NCI-H345 (cell line): Measurements from ENCODE around the gene SHISA5.

ENCODE experiments used
- DNase-seq: peaks from one replicate; lab custom pipeline; 2025; lab: John Stamatoyannopoulos, UW

Gene SHISA5

DNA sequence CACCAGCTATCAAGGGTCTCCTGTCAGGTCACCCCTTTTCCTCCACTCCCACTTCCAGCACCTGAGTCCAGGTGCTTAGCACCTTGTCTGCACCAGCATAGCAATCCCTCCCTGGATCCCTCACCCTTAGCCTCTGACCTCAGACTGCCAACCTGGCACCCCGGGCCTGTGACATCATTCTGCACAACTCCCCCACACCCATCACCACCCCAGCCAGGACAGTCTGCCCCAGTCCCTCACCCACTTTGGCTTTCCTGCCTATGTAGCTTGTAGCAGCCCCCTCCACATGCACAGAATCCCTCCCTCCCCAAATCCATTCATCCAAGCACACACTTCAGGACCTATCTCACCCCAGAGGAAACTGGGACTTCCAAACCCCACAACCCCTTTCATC, 73.3 kb downstream of the SHISA5 start:
- no peak for DNase-seq

DNA sequence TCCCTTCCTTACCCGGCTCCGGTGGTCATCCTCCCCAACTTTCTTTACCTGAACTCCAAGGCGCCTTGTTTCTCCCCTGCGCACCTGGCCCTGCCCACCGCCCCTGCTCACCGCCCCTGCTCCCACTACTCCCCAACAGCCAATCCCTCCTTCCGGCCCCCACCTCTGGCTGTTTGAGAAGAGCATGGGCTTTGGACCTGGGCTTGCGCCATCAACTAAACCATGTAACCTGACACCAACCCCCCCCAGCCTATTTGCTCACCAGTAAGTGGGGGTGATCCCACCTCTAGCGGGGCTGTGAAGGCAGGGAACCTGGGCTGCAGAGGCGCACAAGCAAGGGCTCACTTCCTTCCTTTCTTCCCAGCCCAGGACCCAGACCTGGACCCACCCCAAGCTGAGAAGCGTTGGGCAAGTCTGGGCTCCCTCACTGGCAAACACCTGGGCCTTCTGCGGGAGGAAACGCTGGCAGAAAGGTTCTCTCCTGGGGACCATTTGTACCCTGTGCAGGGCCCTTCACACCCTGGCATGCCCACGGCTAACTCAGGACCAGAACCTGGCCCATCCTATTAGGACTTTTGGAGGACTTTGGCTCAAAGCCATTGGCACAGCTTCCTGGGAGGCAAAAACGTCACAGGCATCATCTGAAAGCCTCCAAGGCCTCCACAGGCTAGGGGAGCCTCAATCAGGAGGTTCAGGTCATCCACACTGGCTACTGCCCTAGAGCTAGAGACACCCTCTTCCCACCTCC, 73.8 kb downstream of the SHISA5 start, which contains the start of gene PLXNB1:
Gene PLXNB1, minus strand, starts transcription at position 127 of the 748 bp plus-strand sequence. CDS start 5,475 bp downstream, outside the sequence.
- DNase-seq, result peak; percentile 78

DNA sequence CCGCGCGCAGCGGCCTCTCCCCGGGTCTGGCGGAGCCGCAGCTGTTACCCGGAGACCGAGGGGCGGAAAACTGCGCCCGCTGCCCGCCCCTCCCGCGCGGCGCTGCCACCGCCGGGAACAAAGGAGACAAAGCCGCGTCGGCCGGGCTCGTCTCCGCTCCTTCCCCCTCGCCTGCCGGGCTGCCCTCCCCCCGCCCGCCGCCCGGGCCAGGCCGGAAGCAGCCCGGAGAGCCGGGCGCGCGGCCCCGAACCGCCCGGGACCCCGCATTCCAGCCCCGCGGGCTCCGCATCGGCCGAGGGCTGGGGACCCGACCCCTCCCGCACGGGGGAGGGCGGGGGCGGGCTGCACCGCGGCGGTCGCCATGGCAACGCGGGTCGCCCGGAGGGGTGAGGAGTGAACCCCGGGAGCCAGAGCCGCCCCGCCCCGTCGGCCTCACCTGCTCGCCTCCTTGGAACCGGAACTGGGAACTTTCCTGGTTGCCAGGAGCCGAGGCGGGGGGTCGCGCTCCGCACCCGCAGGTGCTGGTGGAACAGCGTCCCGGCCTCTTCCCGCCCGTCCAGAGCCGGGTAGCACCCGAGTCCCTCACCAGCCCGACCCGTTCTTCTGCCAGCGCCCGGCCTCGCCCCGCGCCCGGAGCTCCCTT, 74.5 kb downstream of the SHISA5 start:
- DNase-seq, result peak; percentile 82

DNA sequence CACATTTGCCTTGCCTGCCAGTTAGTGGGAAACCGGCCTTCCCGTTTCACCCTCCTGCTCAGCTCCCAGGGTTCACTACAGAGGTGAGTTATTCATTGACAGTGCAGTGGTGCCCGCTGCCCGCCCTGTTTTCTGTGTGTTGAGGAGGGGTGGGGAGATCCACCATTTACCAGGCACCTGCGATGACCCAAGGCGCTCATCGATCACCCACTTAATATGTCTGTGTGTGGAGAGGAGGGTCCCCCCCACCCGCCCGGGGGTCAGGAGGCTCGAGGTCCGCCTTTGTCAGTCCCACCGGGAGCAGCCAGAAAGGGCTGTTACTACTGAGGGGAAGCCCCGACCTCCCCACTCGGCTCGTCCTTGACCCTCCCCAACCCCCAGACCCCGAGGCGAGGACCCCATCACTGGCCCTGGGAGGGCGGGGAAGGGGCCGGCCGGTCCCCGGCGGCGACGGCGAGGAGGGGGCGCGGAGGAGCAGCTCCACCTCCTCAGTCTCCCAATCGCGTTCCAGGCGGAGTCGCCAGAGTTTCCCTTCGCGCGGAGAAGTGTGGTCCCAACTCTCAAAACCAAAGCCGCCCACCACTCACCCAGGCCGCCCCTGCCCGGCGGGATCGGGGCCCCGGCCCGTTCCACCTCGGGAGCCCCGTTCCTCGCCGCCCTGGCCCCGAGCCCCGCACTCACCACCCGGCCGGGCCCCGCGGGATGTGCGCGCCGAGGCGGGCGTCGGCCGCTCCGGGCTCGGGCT, 75.2 kb downstream of the SHISA5 start:
- DNase-seq, result peak; percentile 37

DNA sequence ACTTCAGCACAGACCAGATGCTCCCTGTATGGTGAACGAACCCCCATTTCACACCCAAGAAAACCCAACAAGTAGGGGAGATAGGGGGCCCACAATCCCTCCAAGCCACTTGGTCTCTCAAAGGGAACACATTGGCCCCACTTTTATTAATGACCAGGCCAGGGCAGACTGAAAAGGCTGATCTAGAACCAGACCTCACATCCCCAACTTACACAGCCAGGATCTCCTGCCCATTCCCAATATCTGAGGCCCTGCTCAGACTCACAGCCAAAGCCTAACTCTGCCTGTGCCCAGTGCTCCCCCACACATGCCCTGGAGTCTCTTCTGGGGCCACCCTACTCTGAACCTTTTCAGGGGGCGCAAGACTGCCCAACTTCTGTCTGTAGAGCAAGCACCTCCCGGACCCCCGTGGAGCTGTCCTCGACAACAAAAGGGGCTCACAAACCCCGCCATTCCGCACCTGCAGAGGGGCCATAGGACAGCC, 75.8 kb downstream of the SHISA5 start:
- no peak for DNase-seq

DNA sequence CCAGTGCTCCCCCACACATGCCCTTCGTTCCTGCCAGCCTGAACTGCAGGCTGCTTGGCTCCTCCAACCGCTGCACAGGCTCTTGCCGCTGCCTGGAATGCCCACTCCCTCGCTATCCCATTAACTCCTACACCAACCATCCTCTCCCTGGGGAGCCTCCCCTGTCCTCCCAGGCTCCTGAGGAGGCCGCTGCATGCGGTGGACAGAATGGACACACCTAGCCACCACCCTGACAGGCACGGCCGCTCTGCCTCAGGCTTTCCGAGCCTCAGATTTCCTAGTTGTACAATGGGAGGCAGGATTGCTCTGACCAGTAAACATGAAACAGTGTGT, 76.4 kb downstream of the SHISA5 start:
- no peak for DNase-seq

DNA sequence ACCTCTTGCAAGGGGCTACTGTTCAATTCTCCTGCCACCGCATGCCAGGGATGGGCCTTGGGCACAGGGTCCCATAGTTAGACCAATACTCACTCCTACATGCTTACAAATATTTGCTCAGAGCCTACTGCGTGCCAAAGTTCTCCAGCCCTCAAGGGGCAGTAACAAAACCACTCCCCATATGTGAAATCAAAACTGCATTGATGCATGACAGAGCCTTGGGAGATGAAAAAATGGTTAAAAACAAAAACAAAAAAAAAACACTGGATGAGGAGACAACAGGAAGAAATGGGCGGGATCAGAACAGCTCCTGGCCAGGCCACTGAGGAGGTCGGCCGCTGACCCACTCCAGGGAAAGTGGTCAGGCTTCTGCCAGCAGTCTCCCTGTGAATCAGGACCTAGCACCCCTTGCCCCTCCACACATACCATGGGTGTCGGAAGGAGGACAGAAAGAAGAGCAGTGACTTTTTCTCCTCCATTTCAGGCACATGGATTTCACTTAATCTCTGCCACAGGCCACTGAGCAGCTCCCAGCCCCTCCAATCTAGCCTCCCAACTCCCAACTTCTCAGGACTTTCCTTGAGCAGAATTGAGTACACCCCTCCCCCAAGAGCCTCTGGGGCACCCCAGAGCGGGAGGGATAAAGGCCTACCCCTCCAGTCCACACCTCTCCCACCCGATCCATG, 76.9 kb downstream of the SHISA5 start:
- DNase-seq, result no peak

DNA sequence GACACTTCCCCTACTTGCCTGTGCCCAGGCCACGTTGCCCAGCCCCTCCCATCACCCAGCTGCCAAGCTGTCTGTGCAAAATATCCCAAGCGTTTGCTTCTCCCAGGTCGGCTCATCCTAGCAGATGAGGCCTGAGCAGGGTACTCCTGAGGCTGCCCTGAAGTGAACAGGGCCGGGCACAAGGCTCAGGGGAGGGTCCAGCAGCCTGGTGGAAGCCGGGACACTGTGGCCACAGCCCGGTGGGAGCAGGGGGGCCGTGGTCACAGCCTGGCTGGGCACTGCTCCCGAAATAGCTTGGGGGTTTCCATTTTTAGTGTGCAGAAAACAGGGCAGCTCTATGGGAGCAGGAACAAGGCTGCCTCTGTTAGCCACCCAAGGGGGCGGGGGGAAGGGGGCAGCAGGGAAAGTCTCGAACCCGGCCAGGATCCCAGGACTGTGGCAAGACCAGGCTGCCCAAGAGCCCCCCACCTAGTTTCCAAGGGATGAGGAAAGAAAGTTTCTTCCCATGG, 77.5 kb downstream of the SHISA5 start:
- no peak for DNase-seq

DNA sequence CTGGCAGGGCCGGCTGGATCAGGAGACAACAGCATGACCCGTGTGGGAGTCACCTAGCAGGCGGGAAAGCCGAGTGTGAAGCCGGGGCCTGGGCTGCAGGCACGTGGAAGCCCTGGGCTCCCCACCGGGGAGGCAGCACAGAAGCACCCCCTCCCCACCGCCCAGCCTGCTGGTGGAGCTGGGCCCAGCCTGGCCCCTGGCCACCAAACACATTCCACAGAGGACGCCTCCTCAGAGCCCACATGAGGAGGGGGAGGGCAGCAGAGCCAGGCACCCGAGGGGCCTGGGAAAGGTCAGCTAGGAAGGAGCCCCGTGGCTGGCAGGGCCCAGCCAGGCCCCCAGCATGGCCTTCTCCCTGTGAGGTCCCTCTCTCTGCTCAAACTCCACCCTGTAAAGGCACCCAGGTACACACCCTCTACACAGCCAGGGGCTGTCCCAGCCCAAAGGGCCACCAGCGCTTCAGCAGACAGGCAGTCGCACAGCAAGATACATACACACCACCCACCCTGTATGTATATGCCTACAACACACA, 78.6 kb downstream of the SHISA5 start:
- DNase-seq, result no peak

DNA sequence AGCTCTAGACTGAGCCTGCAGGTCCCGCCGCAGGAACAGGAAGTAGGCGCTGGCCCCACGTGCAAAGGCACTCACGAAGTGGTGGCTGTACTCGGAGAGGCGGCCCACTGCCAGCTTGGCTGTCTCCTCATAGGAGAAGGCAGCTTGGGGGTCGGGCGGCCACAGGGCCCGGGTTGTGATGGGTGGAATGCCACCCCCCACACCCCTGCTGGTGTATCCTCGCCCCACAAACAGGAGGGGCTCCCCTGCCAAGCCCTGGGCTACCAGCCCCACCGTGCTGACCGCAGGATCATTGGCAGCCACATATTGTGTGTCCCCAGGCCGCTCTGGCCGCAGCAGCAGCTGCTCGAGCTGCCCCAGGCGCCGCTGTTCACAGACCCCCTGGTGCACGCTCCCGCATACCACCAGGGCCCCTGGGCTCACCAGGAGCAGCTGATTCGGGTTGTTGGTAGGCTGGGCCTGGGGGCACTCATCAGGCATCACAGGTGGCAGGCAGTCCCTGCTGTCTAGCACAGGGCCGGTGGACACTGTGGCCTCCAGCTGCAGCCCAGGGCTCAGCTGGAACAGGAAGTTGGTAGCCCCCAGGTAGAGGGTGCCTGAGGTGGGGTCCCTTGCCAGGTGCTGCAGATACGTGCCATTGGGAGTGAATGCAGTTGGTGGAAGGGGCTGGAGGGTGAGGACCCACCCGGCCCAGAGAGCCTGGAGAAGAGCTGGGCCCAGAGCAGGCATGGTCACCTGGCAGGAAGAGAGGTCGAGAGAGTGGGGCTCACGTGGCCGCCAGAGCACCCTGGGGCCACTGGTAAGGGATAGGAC, 79.9 kb downstream of the SHISA5 start:
- no peak for DNase-seq

DNA sequence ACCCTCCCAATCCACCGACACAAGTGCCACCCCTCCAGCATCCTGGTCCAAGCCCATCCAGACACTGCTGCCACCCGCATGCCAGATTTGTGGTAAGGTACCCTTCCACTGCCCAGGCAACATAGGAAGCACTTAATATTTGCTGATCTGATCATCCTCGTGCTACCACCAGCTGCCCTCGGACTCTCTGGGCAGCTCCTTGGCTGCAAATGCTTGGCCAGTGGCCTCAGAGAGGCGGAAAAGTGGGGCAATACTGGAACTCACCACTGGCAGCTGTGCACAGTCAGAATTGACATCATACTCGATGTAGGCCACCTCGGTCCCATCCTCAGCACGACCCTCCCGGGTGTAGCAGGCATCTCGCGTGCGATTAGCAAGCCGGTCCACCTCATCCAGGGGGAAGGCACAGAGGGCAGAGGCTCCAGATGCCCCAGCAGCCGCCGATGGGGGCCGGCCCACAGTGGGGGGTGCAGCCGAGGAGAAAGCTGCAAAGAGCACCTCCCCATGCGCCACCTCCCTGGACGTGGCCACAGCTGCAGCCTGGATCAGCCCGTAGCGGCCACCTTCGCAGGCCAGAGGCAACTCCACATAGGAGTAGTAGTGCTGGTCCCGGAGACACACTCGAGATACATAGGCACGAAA, 80.6 kb downstream of the SHISA5 start:
- no peak for DNase-seq

DNA sequence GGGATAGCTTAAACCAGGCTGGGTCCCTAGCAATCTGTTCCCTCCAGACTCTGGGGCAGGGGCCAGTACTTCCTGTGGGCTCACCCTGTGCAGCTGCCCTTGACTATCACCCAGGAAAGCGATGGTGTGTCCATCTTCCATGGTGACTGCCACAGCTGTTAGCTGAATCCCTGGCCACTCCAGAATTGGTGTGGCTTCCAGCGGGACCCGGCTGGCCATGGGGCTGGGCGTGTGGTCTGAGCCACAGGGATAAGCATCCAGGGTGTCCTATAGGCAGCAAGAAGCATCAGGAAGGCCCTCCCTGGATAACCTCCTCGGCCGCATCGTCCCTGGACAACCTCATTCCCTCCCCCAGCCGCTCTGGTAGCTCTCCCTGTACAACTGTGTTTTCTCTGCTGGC, 81.3 kb downstream of the SHISA5 start:
- no peak for DNase-seq

DNA sequence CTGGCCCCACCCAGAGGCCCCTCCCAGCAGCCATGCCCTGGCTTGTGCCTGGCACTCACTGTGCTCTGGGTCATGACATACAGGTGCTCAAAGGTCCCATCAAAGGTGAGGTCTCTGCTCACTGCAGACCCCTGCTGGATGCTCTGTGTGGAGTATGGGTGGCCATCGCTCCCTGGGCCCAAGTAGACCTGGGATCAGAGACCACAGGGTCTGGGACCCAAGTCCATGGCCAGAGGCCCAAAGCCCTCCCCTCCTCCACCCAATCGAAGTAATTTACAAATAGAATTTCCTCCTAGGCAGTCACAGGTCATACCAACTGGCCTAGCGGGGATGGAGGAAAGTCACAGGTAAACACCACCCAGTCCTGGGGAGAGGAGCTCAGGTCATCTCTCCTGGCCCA, 81.7 kb downstream of the SHISA5 start:
- no peak for DNase-seq

DNA sequence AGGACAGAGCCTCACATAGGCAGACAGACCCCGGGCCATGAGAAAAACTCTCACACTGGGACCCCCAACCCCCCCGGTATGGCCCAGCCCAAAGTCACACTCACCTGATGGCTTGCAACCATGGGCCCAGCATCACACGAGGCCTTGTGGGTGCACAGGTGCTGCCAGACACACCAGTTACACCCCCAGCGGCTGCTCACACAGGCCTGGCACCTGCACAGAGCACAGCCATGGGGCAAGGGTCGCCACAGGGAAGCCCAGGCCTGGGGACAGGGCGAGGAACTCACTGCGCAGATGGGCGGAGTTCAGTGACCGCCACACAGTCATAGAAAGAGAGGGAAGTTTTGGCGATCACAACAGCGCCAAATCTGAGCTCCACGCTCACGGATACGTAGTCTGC, 83.4 kb downstream of the SHISA5 start:
- no peak for DNase-seq

DNA sequence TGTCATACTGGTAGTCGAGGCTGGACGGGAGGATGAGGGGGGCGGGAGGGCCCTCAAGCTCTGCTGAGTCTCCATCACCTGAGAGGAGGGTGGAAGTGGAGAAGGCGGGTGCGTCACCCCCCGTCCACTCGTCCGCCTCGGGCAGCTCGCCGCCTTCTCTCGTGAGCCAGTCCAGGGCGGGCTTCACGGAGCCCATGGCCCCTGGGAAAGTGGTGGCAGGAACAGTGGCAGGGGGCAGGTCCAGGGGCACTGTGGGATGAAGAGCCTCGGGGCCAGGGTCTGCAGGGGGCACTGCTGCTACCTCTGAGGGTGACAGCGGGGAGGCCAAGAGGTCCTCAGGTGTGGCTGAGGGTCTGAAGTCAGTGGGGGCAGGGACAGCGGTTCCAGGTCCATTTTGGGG, 84.4 kb downstream of the SHISA5 start:
- no peak for DNase-seq

DNA sequence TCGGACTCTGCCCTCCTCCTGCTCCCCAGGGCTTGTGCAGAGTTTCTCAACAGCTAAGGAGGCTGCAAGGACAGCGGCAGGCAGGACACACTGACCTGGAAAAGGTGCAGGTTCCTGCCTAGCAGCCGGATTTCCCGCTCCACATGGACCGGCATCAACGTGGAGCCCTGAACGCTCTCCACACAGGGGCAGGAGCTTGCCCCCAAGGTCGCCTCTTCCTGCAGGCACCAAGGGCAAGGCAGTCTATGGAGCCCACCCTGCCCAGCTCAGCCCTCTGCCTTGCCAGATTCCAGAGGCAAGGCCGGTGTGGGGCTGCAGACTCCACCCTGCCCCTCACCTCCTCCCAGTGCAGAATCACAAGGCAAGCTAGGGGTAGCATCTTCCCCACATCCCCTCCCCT, 84.8 kb downstream of the SHISA5 start:
- DNase-seq, result no peak

DNA sequence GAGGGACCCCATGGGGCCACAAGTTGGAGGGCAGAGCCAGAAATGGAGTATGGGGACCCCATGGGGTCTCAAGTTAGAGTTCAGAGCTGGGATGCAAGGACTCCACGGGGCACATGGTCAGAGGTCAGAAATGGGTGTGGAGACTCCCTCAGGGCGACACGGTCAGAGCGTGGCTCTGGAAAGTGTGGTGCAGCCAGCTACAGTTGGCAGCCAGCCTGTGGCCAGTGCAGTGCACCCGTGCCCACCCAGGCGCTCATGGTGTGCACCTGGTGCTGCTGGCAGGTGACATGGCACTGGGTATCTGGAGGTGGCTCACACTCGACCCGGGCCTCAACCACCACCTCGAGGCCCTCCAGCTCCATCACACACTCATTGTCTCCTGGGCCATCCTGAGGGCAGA, 85.3 kb downstream of the SHISA5 start:
- DNase-seq, result no peak

DNA sequence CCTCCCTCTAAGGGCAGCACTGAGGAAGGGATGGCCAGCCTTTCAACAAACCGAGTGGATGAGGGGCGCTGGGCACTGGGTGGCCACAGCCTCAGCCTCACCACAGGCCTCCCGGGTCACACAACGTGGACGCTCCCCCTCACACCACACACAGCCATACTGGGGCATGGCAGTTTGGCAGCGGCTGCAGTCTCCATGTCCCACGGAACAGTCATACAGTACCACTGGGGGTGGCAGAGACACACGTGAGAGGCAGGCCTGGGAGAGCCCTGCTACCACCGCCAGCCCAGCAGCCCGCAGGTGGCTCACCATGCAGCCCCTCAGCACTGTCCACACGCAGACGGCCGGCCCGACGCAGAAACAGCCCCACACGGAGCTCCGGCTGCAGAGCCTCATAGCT, 85.8 kb downstream of the SHISA5 start:
- no peak for DNase-seq
